ENCODE data around the gene GBX1. TPM values are rescaled to one million over a fixed set of nuclear protein-coding genes. Genes with fewer than 3 reads are reported as not detected.

GBX1 gene
- total RNA-seq (2014; rRNA removed; shearing (Covaris generic)), result 0.41 TPM in 1 of 2 replicates, not detected in the other

DNA sequence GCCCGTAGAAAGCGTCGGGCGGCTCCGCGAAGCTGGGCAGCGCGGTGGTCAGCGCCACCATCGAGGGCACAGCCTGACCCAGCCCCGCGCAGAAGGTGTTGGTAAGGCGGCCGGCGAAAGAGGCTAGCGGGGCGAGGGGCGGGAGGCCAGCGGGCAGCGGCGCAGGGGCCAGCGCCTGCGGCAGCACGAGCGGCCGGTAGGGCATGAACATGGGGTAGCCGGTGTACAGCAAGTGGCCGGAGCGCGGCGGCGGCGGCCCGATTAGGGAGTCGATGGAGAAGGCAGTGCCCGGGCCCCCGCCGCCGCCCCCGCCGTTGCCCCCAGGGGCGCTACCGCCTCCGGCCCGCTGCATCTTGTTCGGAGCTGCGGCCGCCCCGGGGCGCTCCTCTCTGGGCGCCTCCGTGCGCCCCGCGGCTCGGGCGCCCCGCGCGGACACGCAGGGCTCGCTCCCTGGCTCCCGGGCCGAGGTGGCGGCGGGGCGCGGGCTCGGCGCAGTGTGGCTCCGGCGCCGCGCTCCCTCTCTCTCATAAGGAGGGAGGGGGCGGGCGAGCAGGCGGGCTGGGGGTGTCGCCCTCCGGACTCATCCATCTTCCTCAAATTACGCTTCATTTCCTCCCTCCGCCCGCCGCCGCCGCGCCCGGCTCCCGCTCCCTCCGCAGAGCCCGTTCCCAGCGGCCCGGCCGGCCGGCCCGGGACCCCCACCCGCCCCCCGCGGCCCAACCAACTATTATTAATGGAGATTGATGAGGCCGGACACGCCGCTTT lies at the start of gene GBX1:
Gene GBX1 (minus strand): TSS at position 498 of the 765 bp plus-strand sequence. CDS start 146 bp downstream, at position 352.
- DNase-seq (ENCODE audit: low spot score), result no peak

- DNase-seq (ENCODE audit: low spot score), result no peak
Observed at GRCh38 chr7:151215396-151215795, 47.9 kb upstream of the GBX1 start.

DNA sequence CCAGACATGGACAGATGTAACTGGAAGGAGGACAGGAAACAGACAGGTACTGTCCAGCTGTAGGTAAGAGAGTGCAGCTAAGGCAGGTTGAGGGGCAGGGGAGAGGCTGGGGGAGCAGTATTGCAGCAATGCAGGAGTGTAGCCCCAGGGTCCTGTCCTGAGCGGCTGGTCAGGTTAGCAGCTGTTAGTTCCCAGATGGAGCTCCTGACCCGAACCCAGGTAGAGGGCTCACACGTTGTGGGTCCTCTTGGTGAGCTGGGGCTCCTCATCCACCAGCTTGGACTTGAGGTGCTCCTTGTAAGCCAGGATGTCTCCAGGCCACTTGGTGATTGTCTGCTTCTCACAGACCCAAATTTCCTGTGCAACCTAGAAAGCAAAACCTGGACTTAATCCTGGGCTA lies 46.3 kb upstream of the GBX1 start:
- DNase-seq (ENCODE audit: low spot score), result no peak

DNA sequence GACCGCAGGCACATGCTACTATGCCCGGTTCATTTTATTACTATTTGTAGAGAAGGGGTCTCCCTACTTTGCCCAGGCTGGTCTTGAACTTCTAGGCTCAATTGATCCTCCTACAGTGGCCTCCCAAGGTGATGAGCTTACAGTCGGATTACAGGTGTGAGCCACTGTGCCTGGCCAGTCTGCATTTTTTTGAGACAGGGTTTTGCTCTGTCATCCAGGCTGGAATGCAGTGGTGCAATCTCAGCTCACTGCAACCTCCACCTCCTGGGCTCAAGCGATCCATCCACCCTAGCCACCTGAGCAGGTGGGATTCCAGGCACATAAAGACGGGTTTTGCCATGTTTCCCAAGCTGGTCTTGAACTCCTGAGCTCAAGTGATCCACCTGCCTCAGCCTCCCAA lies 45.1 kb upstream of the GBX1 start:
- DNase-seq (ENCODE audit: low spot score), result no peak

- DNase-seq (ENCODE audit: low spot score), result no peak
Observed at GRCh38 chr7:151211155-151211772, 43.8 kb upstream of the GBX1 start.

GRCh38 chr7:151210087-151210854 lies 42.8 kb upstream of the GBX1 start, which contains the start of gene H2BK1:
H2BK1 (minus strand) TSS chr7:151210488; CDS start chr7:151210318, 170 bp downstream.
- DNase-seq (ENCODE audit: low spot score), result no peak

- no peak for DNase-seq (ENCODE audit: low spot score)
Observed at GRCh38 chr7:151209588-151209987, 42.1 kb upstream of the GBX1 start.

DNA sequence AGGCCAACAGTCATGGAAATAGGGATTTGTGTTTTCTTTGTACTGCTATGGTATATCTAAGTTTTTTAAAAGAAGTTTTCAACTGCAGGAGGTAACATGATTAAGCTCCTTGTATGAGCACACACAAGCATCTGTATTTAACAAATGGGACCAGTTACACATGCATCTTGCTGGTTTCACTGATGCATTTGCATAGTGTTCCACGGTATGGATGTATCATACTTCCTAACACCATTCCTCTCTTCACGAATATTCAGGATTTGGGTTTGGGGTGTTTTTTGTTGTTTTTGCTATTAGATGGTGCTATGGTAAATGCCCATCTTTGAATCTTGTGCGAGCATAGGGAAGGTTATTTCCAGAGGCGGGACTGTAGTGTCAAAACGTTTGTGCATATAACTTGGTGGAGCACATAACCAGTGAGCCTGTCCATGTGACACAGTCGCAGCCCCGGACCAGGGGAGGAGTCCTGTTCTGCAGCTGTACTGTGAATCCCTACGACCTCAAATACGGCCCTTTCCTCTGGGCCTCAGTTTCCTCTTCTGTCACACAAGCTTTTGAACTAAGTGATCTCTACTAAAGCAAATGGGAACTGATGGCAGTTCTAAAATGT lies 40.9 kb upstream of the GBX1 start:
- DNase-seq (ENCODE audit: low spot score), result no peak

DNA sequence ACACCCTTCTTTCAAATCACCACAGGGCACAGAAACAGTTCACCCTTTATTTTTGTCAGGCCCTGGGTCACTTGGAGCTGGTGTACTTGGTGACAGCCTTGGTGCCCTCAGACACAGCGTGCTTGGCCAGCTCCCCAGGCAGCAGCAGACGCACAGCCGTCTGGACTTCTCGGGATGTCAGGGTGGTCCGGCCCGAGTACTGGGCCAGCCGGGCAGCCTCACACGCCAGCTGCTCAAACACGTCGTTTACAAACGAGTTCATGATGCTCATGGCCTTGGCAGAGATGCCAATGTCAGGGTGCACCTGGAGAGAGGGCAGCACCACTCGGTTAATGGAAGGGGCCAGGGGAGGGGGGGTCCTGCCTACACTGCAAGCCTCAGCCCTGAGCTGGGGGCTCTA lies 40.3 kb upstream of the GBX1 start:
- DNase-seq (ENCODE audit: low spot score), result no peak

GRCh38 chr7:151207315-151207714 lies 39.8 kb upstream of the GBX1 start:
- no peak for DNase-seq (ENCODE audit: low spot score)

DNA sequence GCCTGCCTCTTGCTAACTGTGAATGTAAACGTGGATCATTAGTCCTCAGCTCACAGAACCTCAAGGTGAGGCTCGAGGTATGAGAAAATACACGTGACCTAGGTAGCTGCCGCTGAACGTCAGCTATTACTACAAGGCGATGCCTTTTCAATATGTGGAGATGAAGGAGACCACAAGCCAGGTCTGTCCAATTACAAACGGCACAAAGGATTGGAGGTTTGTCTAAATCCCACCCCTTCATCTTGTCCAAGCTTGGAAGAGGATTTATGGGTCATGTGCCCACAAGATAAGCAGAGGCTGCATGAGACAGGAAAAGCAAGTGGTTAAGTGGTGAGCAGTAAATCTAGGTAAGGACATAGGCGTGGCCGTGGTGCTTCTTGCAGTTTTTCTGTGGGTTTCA lies 39.4 kb upstream of the GBX1 start:
- DNase-seq (ENCODE audit: low spot score), result peak; percentile 80

DNA sequence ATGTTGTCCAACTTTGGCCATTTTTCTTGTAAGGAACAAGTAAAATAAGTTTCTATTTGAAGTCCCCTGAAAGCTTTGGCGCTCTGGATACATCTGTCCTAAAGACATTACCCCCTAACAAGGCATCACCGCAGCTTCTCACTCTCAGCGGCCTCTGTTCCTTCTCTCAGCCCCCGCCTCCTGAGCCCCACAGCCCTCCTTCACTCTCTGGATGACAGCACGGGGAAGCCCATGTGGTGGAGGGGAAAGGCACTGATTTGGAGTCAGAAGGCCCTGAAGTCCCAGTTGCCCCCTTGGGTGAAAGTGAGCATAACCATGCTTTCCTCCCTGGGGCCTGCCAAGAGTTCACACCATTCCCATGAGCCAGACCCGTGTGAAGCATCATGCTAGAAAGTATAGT lies 38.2 kb upstream of the GBX1 start:
- no peak for DNase-seq (ENCODE audit: low spot score)

- DNase-seq (ENCODE audit: low spot score), result no peak
Observed at GRCh38 chr7:151204383-151205032, 37.0 kb upstream of the GBX1 start.

DNA sequence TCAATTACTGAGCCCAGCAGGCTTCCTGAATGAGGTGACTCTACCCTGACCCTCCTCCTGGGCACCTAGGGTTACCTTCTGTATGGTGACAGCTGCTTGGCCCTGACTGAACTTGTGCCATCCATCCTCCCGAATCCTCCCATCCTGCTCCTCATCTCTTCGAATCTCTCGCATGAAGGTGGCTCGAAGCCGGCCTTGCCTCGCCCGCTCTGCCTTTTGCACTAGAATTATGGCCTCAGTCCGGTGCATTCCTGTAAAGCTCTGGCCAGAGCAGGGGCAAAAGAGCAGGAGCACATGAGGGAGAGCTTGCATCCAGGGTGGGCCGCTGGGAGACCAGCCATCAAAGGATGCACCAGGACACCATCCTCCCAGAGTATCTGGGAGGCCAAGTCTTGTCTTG lies 35.3 kb upstream of the GBX1 start:
- no peak for DNase-seq (ENCODE audit: low spot score)

GRCh38 chr7:151201751-151202150 lies 34.3 kb upstream of the GBX1 start:
- no peak for DNase-seq (ENCODE audit: low spot score)

DNA sequence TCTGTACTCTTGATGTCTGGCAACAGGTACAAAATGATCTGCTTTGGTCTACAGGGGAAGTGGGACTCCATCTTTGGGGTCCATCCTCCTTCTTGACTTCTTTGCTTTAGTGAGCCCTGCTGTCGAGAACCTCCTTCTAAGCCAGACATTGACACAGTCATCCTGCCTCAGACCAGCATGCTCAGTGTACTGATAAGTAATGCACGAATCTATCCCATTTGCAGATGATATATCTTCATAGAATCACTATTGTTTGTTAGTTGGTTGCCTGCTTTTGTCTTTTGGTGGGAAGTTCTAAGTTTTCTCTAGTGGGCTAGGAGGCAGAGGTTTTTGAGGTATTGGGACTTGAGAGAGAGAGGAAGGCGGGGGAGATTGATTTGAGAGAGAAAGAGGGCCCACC lies 33.9 kb upstream of the GBX1 start:
- DNase-seq (ENCODE audit: low spot score), result no peak

DNA sequence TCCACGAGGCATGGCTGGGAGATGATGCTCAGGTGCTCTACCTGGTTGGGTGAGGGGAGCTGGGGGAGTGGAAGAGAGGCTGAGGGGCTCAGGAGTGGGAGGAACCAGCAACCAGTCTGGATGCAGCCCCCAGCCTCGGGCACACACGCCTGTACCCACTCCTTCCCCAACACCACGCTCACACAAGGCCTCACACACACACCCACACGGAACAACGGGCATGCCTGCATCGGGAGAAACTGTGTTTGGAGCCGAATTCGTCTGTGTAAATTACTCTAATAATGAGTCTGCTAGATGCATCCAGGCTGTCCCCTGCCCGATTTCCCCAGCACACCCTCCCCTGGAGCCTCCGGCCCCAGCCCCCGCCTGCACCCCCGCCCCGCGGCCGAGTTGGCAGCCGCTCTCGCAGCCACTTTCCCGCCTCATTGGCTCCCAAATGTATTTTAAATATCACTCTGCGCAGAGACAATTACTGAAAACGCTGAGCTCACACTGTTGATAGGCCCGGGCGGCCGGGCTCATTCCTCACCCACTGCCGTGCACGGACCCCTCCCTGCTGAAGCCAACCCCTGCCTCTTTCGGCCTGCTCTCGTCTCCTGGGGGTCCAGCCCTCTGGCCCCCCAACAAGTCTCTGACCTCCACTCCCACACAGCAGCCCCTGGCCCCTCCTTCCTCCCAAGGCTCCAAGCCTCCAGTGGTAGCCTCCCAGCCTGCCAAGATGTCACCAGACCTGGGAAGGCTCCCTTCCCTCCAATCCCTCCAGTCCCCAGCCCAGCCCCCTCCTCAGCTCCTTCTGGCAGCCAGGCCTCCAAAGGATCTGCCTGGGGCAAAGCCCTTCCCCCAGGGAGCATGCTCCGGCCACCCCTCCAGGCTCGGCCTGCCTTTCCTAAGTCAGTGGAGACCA lies 31.7 kb upstream of the GBX1 start:
- no peak for DNase-seq (ENCODE audit: low spot score)

DNA sequence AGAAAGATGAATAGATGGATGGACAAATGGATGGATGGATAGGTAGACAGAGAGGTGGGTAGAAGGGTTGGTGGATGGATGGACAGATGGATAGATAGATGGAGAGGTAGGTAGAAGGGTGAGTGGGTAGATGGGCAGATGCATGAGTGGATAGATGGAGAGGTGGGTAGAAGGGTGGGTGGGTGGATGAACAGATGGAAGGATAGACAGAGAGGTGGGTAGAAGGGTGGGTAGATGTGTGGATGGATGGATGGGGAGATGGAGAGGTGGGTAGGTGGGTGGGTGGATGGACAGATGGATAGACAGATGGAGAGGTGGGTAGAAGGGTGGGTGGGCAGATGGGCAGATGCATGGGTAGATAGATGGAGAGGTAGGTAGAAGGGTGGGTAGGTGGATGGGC lies 30.4 kb upstream of the GBX1 start:
- no peak for DNase-seq (ENCODE audit: low spot score)

DNA sequence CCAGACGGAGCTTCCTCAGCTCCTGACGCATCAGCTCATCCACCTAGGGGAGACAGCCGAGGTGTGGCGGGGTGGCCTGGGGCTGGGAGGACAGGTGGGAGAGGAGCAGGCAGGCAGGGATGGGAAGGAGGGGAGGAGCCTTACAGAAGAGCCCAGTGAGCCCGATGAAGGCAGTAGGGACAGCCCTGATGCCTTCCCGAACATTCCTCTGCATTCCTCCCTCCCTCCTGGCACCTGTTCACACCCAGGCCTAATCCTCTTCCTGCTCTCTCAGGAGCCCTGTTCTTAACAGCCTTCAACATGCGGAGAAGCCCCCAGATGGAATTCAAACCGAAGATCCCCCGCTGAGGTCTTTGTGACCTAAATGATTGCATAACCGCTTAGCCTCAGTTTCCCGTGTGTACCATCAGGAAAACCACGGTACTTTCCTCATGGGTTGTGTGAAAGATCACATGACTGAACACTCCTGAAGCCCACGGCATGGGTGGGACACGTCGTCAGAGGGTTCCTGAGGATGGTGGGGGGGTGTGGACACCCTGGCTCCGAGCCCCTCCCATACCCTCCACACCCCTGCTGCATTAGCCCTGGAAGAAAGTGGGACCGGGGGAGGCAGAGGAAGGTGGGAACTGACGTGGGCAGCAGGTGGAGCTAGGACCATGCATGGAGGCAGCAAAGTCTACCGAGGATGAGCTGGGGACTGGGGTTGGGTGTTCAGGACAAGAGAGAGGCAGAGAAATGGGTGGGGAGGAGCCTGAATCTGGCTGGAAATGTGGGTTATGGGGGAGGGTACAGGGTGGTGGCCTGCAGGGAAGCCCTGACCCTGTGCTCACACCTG lies 28.3 kb upstream of the GBX1 start:
- no peak for DNase-seq (ENCODE audit: low spot score)

DNA sequence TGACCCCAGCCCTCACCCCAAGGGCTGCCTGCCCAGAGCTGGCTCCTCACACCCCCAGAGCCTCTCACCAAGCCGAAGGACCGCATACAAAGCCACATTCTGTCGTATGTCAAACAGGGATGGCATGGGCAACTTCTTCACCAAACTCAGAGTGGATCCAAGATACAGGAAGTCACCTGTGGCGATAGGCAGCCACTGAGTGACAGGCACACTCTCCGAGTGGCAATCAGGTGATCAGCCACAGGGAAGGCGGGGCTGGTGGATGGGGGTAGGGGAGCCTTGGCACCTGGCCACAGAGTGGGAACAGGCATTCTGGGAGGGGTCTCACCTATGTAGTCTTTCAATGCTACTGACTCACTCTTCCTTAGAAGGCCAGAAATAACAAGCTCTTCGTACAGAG lies 26.7 kb upstream of the GBX1 start:
- no peak for DNase-seq (ENCODE audit: low spot score)

All from A172 (cell line).